OCI-LY1 (cell line): ENCODE data around the gene ROBO1.

Experiments used
- H2AFZ ChIP-seq: fragments of 200-600 bp; sonication (generic), shearing (Covaris generic); 2 replicates; pipeline ENCODE4 v1.6.0; 2014; ENCODE audit warnings: antibody characterized with exemption, mild to moderate bottlenecking, low read length
- H3F3A ChIP-seq: fragments of 200-600 bp; sonication (generic), shearing (Covaris generic); 2 replicates; pipeline ENCODE4 v1.6.0; 2014; ENCODE audit warnings: mild to moderate bottlenecking, antibody characterized with exemption, low read length, moderate library complexity; ENCODE audit not compliant: insufficient read depth
- H3K27ac ChIP-seq: fragments of 200-600 bp; sonication (generic); 2 replicates; pipeline ENCODE4 v1.5.1; 2014; ENCODE audit warnings: low read length, mixed run types, mild to moderate bottlenecking, low read depth; ENCODE audit not compliant: poor library complexity, severe bottlenecking
- H3K27me3 ChIP-seq: fragments of 200-600 bp; sonication (generic); 2 replicates; pipeline ENCODE4 v1.6.0; 2014; ENCODE audit warnings: antibody characterized with exemption, mild to moderate bottlenecking, low read length, moderate library complexity; ENCODE audit not compliant: insufficient read depth
- H3K36me3 ChIP-seq: fragments of 200-600 bp; sonication (generic); 2 replicates; pipeline ENCODE4 v1.6.1; 2014; ENCODE audit warnings: mild to moderate bottlenecking, antibody characterized with exemption, low read length, moderate library complexity, mixed read lengths; ENCODE audit not compliant: insufficient read depth
- H3K4me1 ChIP-seq: fragments of 200-600 bp; sonication (generic); 2 replicates; pipeline ENCODE4 v1.5.1; 2014; ENCODE audit warnings: mild to moderate bottlenecking, low read length, moderate library complexity; ENCODE audit not compliant: insufficient read depth, severe bottlenecking
- H3K4me2 ChIP-seq: fragments of 200-600 bp; sonication (generic), shearing (Covaris generic); 2 replicates; pipeline ENCODE4 v1.6.1; 2014; ENCODE audit warnings: low read length
- H3K4me3 ChIP-seq: fragments of 200-600 bp; sonication (generic); 2 replicates; pipeline ENCODE4 v1.5.1; 2014; ENCODE audit warnings: low read length, low read depth, mild to moderate bottlenecking, mixed read lengths; ENCODE audit not compliant: poor library complexity, severe bottlenecking
- H3K79me2 ChIP-seq: fragments of 200-600 bp; shearing (Covaris generic); 2 replicates; pipeline ENCODE4 v1.6.1; 2016; ENCODE audit warnings: mixed run types, low read length, mixed read lengths; ENCODE audit not compliant: insufficient read depth
- H3K9ac ChIP-seq: fragments of 200-600 bp; sonication (generic), shearing (Covaris generic); 2 replicates; pipeline ENCODE4 v1.6.1; 2014; ENCODE audit warnings: mild to moderate bottlenecking, low read length, mixed read lengths
- H3K9me2 ChIP-seq: fragments of 200-600 bp; sonication (generic), shearing (Covaris generic); 2 replicates; pipeline ENCODE4 v1.6.1; 2014; ENCODE audit warnings: low read depth, mild to moderate bottlenecking, low read length, mixed read lengths
- H3K9me3 ChIP-seq: fragments of 200-600 bp; shearing (Covaris generic); 2 replicates; pipeline ENCODE4 v1.6.1; 2014; ENCODE audit warnings: low read length, mixed read lengths
- H4K20me1 ChIP-seq: fragments of 200-600 bp; sonication (generic), shearing (Covaris generic); 2 replicates; pipeline ENCODE4 v1.6.0; 2016; ENCODE audit warnings: mild to moderate bottlenecking, low read length; ENCODE audit not compliant: insufficient read depth
- CTCF ChIP-seq: fragments of 200-600 bp; sonication (generic), shearing (Covaris generic); IDR thresholded peaks from 2 replicates; pipeline ENCODE4 v1.5.1; 2017; ENCODE audit warnings: mild to moderate bottlenecking, antibody characterized with exemption, low read length, moderate library complexity, mixed read lengths
- EZH2 ChIP-seq: fragments of 200-600 bp; sonication (generic), shearing (Covaris generic); IDR thresholded peaks from 2 replicates; pipeline ENCODE4 v1.8.0; 2017; ENCODE audit warnings: borderline replicate concordance, mixed run types, mild to moderate bottlenecking, antibody characterized with exemption, low read length, moderate library complexity, mixed read lengths

The ROBO1 gene

GRCh38 chr3:78633626-78634025, 1134.2 kb downstream of the ROBO1 start:
- no peaks in the 10 kb centered on the region for H3K79me2 ChIP-seq
- no peak overlapping the region for H3K4me2 ChIP-seq
- H3K36me3 ChIP-seq: no peaks in the 10 kb centered on the region
- H3K9me2 ChIP-seq: no peaks in the 10 kb centered on the region
- H3K4me3 ChIP-seq: no peak overlapping the region
- no peaks in the 10 kb centered on the region for H3K9me3 ChIP-seq
- H3K27me3 ChIP-seq: no peaks in the 10 kb centered on the region
- no peaks in the 10 kb centered on the region for H3F3A ChIP-seq
- no peak overlapping the region for H2AFZ ChIP-seq
- H4K20me1 ChIP-seq: no peaks in the 10 kb centered on the region
- TF ChIP-seq CTCF (no peak), EZH2 (no peak)
- no peaks in the 10 kb centered on the region for H3K4me1 ChIP-seq
- H3K27ac ChIP-seq: no peak overlapping the region
- H3K9ac ChIP-seq: no peak overlapping the region

- no peak overlapping the region for H3K4me2 ChIP-seq
- no peak overlapping the region for H2AFZ ChIP-seq
- no peak overlapping the region for H3K4me3 ChIP-seq
- no peaks in the 10 kb centered on the region for H3K27me3 ChIP-seq
- no peaks in the 10 kb centered on the region for H4K20me1 ChIP-seq
- no peaks in the 10 kb centered on the region for H3F3A ChIP-seq
- H3K9me3 ChIP-seq: no peaks in the 10 kb centered on the region
- no peak overlapping the region for H3K9ac ChIP-seq
- no peak overlapping the region for H3K27ac ChIP-seq
- no peaks in the 10 kb centered on the region for H3K4me1 ChIP-seq
- no peaks in the 10 kb centered on the region for H3K9me2 ChIP-seq
- TF ChIP-seq CTCF: no peak
- TF ChIP-seq EZH2: no peak
- H3K36me3 ChIP-seq: no peaks in the 10 kb centered on the region
- no peaks in the 10 kb centered on the region for H3K79me2 ChIP-seq
These were observed 1134.8 kb downstream of the ROBO1 start for GRCh38 chr3:78632925-78633553.

GRCh38 chr3:78629544-78629943, 1138.3 kb downstream of the ROBO1 start:
- H3K9ac ChIP-seq: no peak overlapping the region
- no peak overlapping the region for H3K4me3 ChIP-seq
- H3K9me2 ChIP-seq: no peaks in the 10 kb centered on the region
- no peaks in the 10 kb centered on the region for H3F3A ChIP-seq
- H3K27ac ChIP-seq: no peak overlapping the region
- TF ChIP-seq EZH2 (no peak), CTCF (no peak)
- H3K4me2 ChIP-seq: no peak overlapping the region
- H3K79me2 ChIP-seq: no peaks in the 10 kb centered on the region
- no peak overlapping the region for H2AFZ ChIP-seq
- no peaks in the 10 kb centered on the region for H3K36me3 ChIP-seq
- no peaks in the 10 kb centered on the region for H3K9me3 ChIP-seq
- H3K4me1 ChIP-seq: no peaks in the 10 kb centered on the region
- no peaks in the 10 kb centered on the region for H4K20me1 ChIP-seq
- H3K27me3 ChIP-seq: no peaks in the 10 kb centered on the region
